NCI-H2107 (cell line): ENCODE results near the gene CERS6.
A peak's percentile ranks its signal among the peaks of the same experiment; 100 is the strongest.
"Not testable (repeated sequence)": the region's sequence is repeated elsewhere in the genome, so short reads cannot be mapped to it uniquely, and the experiment has no call there.

Experiments used
- DNase-seq: peaks from one replicate; lab custom pipeline; 2025; lab: John Stamatoyannopoulos, UW

Gene CERS6

GRCh38 chr2:168773719-168774521 lies 317.8 kb downstream of the CERS6 start:
- peak; percentile 15 for DNase-seq

- DNase-seq = no peak
Measured at GRCh38 chr2:168775837-168776236, 319.8 kb downstream of the CERS6 start.

- no peak for DNase-seq
Measured at GRCh38 chr2:168780669-168781071, 324.6 kb downstream of the CERS6 start.

- no peak for DNase-seq
Measured at GRCh38 chr2:168781191-168781817, 325.2 kb downstream of the CERS6 start.

GRCh38 chr2:168782271-168782670 lies 326.2 kb downstream of the CERS6 start:
- DNase-seq = no peak

DNA sequence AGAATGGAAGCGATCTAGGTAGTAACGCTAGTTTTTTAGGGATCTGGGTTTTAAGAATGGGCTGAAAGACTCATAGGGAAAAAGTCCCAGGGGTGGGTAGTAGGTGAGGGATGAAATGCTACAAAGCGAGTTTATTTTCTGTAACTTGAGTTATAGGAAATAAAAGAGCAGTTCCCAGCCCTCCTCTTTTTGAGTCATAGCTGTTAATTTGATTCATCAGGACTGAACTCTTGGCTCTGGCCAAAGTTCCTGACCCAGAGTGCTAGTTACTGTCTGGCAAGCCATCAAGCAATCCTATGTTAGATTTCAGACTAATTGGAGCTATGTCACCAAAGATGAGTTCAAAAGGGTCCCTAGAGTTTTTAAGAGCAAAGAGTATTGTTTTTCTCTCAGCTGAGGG lies 328.9 kb downstream of the CERS6 start:
- no peak for DNase-seq

- DNase-seq = no peak
Measured at GRCh38 chr2:168787098-168787781, 331.2 kb downstream of the CERS6 start.

- DNase-seq = no peak
Measured at GRCh38 chr2:168787782-168788376, 331.8 kb downstream of the CERS6 start.

DNA sequence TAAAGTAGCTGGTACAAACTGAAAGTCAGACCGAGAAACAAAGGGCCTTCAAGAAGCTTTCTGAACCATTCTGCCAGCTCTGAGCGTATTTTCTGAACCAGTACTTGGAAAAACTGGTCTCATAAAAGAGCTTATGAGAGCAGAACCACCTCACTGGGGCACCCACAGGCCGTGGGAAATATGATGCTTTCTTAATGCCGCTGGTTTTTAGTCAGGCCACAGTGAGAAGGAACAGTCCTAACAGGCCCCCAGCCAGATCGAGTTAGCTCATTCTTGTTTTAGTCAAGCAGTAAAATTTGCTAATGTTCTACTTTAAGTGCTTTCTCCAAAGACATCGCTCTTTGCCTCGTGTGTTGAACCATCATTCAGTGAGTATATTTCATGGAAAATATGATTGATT lies 333.7 kb downstream of the CERS6 start:
- no peak for DNase-seq

DNA sequence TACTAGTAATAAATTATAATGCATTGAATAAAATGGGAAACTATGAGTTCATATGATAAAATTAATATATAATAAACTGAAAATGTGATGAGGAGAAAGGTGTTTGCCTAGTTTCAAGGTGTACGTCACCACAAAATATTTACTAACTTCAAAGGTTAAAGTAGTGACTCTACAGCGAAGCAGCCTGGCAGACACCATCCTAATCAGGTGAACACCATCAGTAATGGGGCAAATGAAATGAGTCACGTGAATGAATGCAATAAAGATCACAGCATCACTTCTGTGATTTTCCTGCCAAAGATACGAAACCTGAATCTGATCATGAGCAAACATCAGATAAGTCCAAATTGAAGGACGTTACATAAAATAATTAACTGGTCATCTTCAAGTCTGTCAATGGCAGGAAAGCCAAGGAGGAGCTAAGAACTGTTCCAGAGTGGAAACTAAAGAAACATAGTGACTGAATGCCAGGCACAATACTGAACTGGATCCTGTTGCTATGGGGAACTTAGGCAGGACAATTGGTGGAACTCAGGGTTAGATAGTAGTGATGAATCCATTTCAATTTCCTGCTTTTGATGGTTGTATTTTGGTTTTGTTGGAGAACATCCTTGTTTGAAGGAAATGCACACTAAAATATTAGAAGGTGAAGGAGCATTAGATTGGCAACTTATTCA lies 334.3 kb downstream of the CERS6 start:
- no peak for DNase-seq

GRCh38 chr2:168791140-168791539 lies 335.1 kb downstream of the CERS6 start:
- DNase-seq = not testable (repeated sequence)

DNA sequence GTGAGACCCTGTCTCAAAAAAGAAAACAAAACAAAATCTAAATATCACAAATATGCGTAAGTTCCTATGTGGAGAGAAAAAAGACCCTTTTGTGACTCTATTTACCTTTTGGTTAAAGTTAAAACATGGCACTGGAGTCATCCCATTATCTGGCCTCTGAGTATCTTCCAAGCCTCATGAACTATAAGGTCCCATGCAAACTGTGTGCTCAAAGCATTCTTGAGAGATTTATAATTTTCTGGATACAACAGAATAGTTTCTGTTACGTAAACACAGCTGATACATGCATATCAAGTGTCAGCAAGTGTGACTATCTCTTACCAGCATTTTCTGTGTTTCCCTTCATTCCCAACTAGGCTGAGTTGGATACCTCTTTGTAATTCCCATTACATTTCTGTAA lies 337.5 kb downstream of the CERS6 start:
- no peak for DNase-seq

- no peak for DNase-seq
Measured at GRCh38 chr2:168794968-168795367, 338.9 kb downstream of the CERS6 start.

GRCh38 chr2:168796090-168796577 lies 340.1 kb downstream of the CERS6 start:
- no peak for DNase-seq

GRCh38 chr2:168796583-168797285 lies 340.7 kb downstream of the CERS6 start:
- DNase-seq = no peak

DNA sequence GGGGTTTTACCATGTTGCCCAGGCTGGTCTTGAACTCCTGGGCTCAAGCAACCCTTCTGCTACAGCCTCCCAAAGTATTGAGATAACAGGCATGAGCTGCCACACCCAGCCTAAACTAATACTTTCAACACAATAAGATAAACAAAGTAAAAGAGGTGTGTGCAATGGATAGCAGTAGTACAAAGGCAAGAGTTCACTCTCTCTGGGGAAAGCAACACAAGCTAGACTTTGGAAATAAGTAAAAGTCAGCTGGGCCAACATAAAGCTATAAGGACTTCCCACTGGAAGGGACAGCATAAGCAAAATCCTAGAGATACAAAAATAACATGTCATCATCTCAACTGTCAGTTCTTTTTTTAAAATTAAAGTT lies 341.2 kb downstream of the CERS6 start:
- DNase-seq = no peak

- no peak for DNase-seq
Measured at GRCh38 chr2:168798076-168798887, 342.2 kb downstream of the CERS6 start.

GRCh38 chr2:168798888-168799410 lies 342.9 kb downstream of the CERS6 start:
- no peak for DNase-seq

DNA sequence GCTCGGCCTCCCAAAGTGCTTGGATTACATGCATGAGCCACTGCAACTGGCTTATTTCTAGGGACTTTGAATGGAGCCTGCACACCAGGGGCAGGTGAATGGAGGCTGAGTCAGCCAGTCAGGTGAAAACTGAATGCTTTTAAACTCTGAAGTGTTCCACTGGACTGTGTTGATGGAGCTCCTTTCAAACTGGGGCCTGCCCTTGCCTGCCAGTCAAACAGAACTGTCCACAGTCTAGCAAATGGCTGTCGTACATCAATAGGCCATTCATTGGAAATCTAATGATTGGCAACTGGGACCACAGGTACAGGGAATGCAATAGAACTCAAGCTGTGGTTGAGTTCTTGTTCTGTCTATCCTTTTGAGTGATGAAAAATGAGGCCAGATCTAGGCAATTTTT lies 345.4 kb downstream of the CERS6 start:
- DNase-seq = no peak
